KMS-11 (cell line): ENCODE results near the gene LIG3.

Experiments used
- H2AFZ ChIP-seq: fragments of 200-600 bp; sonication (generic); 2 replicates; pipeline ENCODE4 v1.6.1; 2016; ENCODE audit warnings: antibody characterized with exemption, mixed run types, low read depth
- H3K27ac ChIP-seq: fragments of 200-600 bp; sonication (generic); 2 replicates; pipeline ENCODE4 v1.6.1; 2016; ENCODE audit warnings: mild to moderate bottlenecking, mixed run types
- H3K27me3 ChIP-seq: fragments of 200-600 bp; sonication (generic); 2 replicates; pipeline ENCODE4 v1.6.1; 2017; ENCODE audit warnings: mild to moderate bottlenecking, low read depth, mixed run types, moderate library complexity; ENCODE audit not compliant: insufficient read depth
- H3K36me3 ChIP-seq: fragments of 200-600 bp; sonication (generic); 2 replicates; pipeline ENCODE4 v1.6.1; 2017; ENCODE audit warnings: mild to moderate bottlenecking, mixed run types; ENCODE audit not compliant: insufficient read depth
- H3K4me1 ChIP-seq: fragments of 200-600 bp; sonication (generic); 2 replicates; pipeline ENCODE4 v1.6.1; 2016; ENCODE audit warnings: mild to moderate bottlenecking, low read depth, mixed run types; ENCODE audit not compliant: poor library complexity, severe bottlenecking
- H3K4me2 ChIP-seq: fragments of 200-600 bp; sonication (generic); 2 replicates; pipeline ENCODE4 v1.7.0; 2016; ENCODE audit warnings: mild to moderate bottlenecking, mixed run types
- H3K4me3 ChIP-seq: fragments of 200-600 bp; sonication (generic); IDR thresholded peaks from 2 replicates; pipeline ENCODE4 v1.6.1; 2017; ENCODE audit warnings: low read depth, low read length, mixed read lengths; ENCODE audit not compliant: insufficient read depth
- H3K79me2 ChIP-seq: fragments of 200-600 bp; sonication (generic); 2 replicates; pipeline ENCODE4 v1.6.1; 2016; ENCODE audit warnings: low read depth, mixed run types; ENCODE audit not compliant: insufficient read depth
- H3K9ac ChIP-seq: fragments of 200-600 bp; sonication (generic); 2 replicates; pipeline ENCODE4 v1.6.1; 2016; ENCODE audit warnings: mild to moderate bottlenecking, mixed run types
- H4K20me1 ChIP-seq: fragments of 200-600 bp; sonication (generic); 2 replicates; pipeline ENCODE4 v1.6.1; 2016; ENCODE audit warnings: mild to moderate bottlenecking, mixed run types; ENCODE audit not compliant: insufficient read depth
- CTCF ChIP-seq: fragments of 200-600 bp; sonication (generic); conservative IDR thresholded peaks from 2 replicates; pipeline ENCODE4 v1.6.1; 2017; ENCODE audit warnings: low read depth, mild to moderate bottlenecking, antibody characterized with exemption, low read length, moderate library complexity, mixed read lengths

LIG3 gene

DNA sequence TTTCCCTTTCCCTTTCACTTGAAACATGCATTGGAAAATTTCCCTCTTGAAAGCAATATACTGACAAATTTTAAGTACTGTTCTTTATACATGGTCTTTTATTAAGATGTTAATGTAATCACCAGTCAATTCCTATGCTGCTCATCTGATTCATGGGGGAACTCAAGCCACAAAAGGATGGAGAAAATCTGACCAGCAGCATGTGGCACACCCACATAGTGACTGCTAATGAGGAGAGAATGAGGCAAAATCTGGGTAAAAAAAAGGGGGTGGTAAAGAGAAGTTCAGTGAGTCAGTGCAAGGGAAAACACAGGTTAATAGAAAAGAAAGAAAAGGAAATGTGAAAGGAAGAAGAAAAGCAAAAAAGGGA, 71.9 kb downstream of the LIG3 start:
- H3K4me1 ChIP-seq = peaks cover 52% of the 10 kb centered on the region
- H3K79me2 ChIP-seq = no peaks in the 10 kb centered on the region
- no peak overlapping the region for H3K4me3 ChIP-seq
- H3K36me3 ChIP-seq = no peaks in the 10 kb centered on the region
- H3K27me3 ChIP-seq = no peaks in the 10 kb centered on the region
- H3K9ac ChIP-seq = no peak overlapping the region
- peak overlapping the region; percentile 36; the same call in 1 of the 2 replicates for H3K27ac ChIP-seq
- H3K4me2 ChIP-seq = peak overlapping the region; percentile 78
- no peak overlapping the region for H2AFZ ChIP-seq
- H4K20me1 ChIP-seq = no peaks in the 10 kb centered on the region
- TF ChIP-seq CTCF = no peak

DNA sequence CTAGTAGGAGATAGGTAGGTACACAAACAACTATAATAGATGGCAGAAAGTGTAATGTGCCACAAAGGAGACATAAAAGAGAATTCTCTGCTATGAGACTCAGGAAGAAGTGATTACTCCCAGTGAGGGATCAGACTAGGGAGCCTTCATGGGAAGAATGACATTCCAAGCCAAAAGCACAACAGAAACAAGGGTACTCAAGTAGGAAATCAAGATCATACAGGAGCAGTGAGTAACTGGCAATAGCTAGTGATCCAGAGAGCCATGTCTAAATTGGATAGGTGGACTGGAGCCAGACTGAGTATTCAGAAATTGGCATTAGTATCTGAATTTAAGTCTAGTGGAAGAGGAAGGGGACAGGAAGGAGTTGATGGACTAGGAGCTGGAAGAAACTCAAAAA, 72.5 kb downstream of the LIG3 start:
- Histone ChIP-seq H2AFZ (no peak overlapping the region), H4K20me1 (no peaks in the 10 kb centered on the region), H3K9ac (no peak overlapping the region), H3K4me2 (peak overlapping the region; percentile 78; the same call in 1 of the 2 replicates), H3K36me3 (no peaks in the 10 kb centered on the region), H3K4me3 (no peak overlapping the region), H3K4me1 (peaks cover 49% of the 10 kb centered on the region), H3K27ac (no peak overlapping the region), H3K27me3 (no peaks in the 10 kb centered on the region), H3K79me2 (no peaks in the 10 kb centered on the region)
- TF ChIP-seq CTCF = no peak

GRCh38 chr17:35053204-35053603, 72.9 kb downstream of the LIG3 start:
- Histone ChIP-seq H3K36me3 (no peaks in the 10 kb centered on the region), H3K9ac (no peak overlapping the region), H2AFZ (no peak overlapping the region), H3K27ac (no peak overlapping the region), H3K4me1 (peaks cover 49% of the 10 kb centered on the region), H4K20me1 (no peaks in the 10 kb centered on the region), H3K4me3 (no peak overlapping the region), H3K79me2 (no peaks in the 10 kb centered on the region), H3K4me2 (no peak overlapping the region), H3K27me3 (no peaks in the 10 kb centered on the region)
- TF ChIP-seq CTCF = no peak

GRCh38 chr17:35056013-35056412, 75.7 kb downstream of the LIG3 start:
- no peak overlapping the region for H3K4me2 ChIP-seq
- TF ChIP-seq CTCF = no peak
- H3K27me3 ChIP-seq = no peaks in the 10 kb centered on the region
- H3K36me3 ChIP-seq = no peaks in the 10 kb centered on the region
- no peak overlapping the region for H3K27ac ChIP-seq
- H3K4me3 ChIP-seq = no peak overlapping the region
- no peak overlapping the region for H3K9ac ChIP-seq
- H3K79me2 ChIP-seq = no peaks in the 10 kb centered on the region
- peaks cover 28% of the 10 kb centered on the region for H3K4me1 ChIP-seq
- H4K20me1 ChIP-seq = no peaks in the 10 kb centered on the region
- H2AFZ ChIP-seq = no peak overlapping the region
